GM18499 (cell line): ENCODE data around the gene MGST2.
"Not testable (repeated sequence)": the region's sequence is repeated elsewhere in the genome, so short reads cannot be mapped to it uniquely, and the experiment has no call there.

Experiments
- ATAC-seq: cut with Tn5 transposase; IDR thresholded peaks from one replicate; pipeline ENCODE4 v1.9.1; 2021; ENCODE audit warnings: moderate number of reproducible peaks; ENCODE audit not compliant: insufficient read depth, unreplicated experiment

The MGST2 gene

DNA sequence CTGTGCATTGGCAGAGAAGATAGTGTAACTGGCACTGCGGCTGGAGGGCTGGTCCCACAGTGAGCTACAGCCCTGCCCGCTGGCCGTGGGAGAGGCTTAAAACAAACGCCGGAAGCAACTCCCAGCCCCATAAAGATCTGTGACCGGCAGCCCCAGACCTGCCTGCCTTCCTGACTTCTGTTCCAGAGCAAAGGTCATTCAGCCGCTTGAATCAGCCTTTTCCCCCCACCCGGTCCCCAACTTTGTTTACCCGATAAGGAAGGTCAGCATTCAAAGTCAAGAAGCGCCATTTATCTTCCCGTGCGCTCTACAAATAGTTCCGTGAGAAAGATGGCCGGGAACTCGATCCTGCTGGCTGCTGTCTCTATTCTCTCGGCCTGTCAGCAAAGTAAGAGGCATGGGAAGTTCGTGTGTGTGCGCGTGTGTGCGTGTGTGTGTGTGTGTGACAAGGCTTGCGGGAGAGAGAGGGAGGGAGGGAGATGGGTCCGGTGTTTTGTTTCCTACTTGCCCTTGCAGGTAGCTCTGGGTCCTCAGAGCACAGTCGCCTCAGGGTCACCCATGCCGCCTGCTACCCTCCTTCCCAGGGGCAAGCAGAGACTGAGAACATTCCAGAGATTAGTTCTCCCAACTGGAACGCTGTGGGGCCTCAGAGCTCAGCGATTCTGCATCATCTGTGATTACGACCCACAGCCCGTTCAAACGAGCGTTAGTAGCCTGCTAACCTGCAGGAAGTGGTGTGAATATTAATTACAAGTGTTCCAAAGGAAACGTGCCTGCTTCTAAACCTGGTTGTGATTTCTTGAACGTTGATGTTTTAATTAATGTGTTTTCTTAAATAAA lies at the start of gene MGST2:
Gene MGST2, plus strand, starts transcription at position 130 of the 840 bp plus-strand sequence. Its CDS starts 201 bp downstream, at position 331.
- peak; percentile 46 for ATAC-seq

DNA sequence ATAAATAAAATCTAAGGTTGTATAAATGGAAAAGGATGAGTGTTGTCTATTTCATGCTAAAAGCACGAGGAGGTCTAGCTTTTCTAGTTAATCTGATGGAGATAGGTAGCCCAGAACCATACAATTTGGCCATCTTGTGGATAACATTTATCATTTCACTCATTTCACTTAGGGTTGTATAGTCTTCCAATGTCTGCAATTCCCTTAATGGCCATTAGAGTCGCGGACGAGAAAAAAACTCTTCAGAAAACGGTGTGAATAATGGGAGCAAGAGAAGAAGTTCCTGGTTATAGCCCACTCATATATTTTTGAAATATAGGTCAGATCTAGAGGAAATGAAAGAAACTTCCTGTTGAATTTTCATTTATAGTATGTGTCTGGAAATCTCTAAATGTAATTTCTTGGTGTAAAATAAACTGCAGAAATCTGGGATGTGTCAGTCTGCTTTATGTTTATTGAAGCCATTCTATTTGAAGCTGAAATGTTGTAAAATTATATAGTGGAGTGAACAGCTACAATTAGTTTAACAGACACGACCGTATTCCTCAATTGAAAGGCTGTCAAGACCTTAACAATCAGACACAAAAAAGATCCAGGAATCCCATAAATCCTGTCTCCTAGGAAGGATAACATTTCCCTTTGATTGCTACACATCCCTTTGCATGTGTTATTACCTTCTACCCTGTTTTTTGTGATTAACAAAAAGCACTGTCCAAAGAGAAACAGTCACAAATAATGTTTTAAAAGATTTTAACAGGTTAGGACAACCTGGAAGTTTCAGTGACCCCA lies 47.7 kb upstream of the MGST2 start:
- no peak for ATAC-seq

DNA sequence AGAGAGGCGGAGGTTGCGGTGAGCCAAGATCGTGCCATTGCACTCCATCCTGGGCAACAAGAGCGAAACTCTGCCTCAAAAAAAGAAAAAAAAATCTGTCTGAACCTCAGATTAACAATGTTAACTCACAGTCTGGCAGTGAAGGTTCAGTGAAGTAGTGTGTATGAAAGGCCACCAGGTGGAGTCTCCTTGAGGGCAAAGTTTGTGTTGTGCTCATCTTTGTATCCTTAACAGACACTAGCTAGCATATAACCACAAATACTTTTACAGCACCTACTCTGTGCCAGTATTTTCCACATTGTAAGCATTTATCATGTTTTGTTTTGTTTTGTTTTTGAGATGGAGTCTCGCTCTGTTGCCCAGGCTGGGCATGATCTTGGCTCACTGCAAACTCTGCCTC lies 46.0 kb upstream of the MGST2 start:
- ATAC-seq: peak; percentile 65

DNA sequence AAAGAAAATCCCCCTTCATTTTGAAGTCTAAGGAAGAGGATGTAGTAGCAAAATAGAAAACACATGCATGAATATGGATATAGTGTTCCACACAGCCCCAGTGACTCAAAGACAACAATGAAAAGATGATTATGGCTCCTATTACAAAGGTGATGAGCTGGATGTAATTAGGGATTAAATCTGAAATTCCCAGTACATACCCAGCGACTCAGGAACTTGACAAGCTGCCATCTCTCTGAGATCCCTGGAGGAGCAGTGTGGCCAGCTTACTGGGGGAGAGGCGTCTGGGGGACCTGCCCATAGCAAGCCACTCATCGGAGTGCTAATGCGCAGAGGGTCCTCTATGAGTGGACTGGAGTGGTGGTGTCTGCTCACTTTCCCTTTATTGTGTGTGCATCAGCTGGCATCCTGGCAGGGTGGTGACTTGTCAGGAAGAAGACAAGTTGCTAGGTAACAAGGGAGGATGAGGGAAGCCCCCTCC lies 42.7 kb upstream of the MGST2 start:
- no peak for ATAC-seq

DNA sequence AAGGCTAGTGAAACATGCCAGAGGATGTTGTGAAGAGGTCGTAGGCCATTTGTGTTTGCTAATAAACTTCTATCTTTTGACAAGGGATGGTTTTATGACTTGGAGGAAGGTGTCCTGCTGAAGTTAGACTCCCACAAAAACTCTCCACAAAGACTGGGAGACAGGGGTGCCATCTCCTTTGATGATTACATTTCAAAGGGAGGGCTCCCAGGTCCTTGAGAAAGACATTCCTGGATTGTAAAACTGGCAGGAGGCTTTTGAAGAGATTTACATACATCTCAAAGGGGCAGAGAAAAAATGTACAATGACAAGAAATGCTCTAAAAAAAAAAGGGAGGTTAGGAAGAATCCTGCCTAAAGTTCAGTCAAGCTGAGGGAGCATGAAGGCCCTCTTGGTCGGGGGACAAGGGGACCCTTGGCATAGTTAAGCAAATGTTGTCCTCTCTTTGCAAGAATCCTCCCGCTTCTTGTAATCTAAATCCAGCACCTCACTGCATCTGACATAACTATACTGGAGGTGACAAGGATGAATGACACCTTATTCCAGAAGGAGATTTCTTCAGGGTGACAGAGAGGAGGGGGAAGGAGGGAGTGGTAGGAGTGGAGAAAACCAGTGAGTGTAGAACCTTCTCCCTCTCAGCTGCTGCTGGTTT lies 41.1 kb upstream of the MGST2 start:
- no peak for ATAC-seq

DNA sequence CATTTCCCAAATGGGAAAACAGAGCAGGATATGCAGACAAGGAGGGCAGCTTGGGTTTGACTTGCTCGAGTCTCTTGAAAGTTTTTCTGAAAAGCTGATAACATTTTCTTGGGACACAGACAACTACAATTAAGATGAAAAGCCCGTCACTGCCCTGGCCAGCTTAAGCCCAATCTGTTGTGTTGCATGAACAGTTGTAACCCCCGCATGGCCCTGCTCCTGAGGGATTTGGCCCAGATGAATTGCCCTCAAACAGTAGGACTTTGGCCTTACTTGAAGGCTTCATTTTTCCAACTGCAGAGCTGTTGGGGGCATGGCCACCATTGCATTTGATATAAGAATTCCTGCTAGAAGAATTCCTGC lies 40.5 kb upstream of the MGST2 start:
- ATAC-seq: no peak

DNA sequence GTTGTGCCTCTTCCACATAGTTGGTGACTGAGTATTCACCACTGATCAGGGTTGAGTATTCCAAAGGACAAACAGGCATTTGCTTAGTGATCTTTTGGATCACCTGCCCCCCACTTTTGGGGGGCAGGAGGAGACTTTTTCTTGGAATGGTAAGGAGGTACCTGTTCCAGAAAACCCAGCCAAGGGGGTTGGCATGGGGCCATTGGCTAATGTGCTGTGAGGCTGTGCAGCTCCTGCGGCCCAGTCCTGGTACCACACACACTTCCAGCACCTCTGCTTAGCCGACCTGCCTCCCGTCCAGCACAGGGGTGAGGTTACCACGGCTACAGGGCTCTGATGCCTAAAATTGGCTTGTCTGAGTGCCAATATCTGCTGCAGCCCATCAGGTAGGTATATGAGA lies 40.1 kb upstream of the MGST2 start:
- no peak for ATAC-seq

DNA sequence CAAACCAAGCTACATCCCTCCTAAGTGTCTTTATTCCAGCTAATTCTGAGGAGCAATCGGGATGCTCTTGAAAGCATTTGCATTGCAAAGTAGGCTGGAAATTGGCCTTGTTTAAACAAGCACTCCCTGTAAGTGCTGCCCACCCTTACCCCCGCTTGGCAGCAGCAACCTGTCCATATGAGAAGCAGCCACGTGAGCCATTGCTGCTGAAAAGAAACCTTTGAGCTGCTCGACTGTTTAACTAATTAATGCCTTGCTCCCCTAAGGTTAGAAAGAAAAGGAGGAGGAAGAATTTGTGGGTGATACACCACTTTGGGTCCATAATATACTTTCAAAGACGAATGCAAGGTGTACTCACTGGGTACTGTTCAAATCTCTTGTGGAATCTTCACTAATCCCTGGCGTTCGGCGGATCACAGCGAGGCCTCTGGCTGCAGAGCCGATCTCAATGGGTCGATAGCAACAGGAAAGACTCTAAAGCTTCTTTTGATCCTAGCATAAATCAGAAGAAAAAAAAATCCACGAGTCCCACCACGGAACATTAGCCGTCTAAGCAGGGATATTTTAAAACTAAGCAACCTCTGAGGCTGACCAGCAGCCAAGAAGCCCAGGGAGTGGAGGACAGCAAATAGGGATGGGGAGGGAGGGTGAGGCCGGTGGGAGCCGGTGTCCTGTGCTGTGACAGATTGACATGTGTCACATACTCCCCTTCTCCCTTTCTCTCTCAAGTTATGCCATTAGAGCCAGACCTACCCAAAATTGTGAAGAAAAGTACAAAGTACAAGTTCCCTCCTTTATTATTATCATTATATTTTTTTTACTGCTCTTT lies 37.2 kb upstream of the MGST2 start:
- no peak for ATAC-seq

DNA sequence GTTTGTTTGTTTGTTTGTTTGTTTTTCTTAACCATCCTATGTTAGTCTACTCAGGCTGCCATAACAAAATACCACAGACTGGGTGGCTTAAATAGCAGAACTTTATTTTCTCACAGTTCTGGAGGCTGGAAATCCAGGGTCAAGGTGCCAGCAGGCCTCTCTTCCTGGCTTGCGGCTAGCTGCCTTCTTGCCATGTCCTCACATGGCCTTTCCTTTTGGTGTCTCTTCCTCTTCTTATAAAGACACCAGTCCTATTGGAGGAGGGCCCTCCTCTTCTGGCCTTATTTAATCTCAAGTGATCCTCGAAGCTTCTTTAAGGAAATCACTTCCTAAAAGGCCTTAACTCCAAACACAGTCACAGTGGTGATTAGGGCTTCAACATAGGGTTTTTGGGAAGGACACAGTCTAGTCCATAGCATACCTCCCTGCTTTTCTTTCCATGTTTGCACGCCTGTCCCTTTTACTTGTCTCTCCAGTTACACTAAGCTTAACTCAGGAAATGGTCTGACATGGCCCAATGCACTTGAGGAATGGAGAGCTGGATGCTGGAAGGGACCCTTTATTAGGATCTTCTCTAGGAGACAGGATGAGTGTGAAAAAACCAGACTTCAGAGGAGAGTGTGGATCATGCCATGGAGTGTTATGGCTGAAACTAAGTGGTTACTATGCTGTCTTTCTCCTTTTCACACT lies 36.0 kb upstream of the MGST2 start:
- no peak for ATAC-seq

DNA sequence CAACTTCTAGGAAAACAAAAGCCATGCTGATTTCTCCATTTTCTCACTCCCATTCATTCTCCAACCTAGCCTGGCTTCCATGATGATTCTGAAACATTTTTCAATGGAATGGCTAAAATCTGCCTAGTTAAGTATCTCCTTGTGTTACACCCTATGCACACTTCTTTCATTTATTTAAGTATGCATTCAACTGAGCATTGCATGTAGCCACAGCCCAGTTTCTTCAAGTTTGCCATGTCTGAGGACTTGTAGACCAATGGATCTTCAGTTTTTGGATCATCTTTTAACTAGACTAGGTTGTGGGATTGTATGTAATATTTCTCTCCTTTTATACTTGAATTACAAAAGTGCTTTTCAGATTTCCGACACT lies 35.5 kb upstream of the MGST2 start:
- ATAC-seq: no peak

DNA sequence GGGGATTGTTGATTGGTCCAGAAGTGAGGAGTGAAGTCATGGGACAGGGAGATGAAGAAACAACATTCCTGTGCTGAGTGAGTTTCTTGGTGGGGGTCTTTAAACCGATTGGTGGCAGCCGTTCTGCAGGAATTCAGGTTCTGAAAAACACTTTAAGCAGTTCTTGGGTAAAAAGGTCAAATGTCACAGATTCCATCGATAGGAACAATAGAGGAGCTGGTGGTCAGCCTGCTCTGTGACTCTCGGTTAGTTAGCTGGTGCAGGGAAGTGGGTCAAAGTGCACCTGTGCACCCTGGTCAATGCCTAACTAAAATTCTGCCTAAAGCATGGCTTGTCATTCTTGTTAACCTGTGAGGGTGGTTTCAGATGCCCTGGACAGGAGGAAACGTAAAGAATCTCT lies 34.6 kb upstream of the MGST2 start:
- no peak for ATAC-seq

DNA sequence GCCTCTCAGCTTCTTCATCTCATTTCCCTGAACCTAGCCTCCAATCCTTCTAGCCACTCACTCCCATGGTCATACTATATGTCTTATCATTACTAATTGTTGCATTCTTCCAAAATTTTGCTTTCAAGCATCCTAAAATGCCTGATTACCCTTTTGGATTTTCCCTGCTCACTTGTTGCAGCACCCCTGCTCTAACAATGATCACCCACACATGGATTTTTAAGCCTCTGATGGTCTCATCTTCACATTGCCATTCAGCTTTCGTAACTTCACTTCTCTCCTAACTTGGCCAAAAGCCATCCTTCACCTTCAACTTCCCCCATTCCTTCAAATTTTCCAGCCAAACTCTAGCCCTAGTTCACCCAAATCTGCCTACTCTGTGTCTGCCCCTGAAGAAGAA lies 33.8 kb upstream of the MGST2 start:
- no peak for ATAC-seq

DNA sequence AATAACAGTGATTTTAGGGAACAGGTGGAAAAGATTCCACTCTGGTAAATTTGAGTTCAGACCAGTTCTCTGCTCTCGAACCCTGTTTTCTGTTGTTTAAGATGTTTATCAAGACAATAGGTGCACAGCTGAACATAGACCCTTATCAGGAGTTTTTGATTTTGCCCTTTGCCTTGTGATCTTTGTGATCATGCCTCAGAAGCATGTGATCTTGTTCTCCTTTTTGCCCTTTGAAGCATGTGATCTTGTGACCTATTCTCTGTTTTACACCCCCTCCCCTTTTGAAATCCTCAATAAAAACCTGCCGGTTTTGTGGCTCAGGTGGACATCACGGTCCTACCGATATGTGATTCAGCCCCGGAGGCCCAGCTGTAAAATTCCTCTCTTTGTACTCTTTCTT lies 32.9 kb upstream of the MGST2 start:
- not testable (repeated sequence) for ATAC-seq

DNA sequence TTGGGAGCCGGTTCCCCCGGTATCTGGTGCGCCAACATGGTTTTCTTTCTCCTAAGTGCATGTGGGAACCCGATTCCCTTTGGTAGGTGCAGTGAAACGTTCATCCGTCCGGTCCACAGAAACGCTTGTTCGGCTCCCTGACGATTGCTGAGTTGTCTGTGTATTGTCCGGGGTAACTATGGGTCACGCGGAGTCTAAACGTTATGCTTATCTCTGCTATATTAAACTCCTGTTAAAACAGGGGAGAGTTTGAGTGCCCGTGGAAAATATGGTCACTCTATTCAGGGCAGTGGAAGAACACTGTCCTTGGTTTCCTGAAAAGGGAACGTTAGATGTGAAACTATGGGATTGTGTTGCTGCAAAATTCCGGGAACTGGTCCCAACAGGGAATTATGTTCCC lies 32.4 kb upstream of the MGST2 start:
- ATAC-seq: no peak

DNA sequence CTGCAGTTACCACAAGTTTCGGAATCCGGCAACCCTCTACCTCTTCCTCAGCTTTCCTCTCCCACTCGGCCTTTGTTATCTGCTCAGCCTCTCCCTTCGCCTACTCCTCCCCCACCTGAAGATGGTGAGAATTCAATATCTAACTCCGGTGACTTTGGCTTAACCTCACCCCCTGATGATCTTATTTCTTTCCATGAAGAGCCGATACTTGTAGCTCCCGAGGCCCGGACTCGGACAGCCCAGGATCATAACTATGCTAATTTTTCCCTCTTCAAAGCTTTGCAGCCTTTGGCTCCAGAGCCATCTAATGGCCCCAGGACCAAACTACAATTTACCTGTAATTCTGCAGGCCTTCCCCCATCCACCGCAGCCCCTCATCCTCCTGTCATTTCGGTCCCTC lies 32.0 kb upstream of the MGST2 start:
- no peak for ATAC-seq

DNA sequence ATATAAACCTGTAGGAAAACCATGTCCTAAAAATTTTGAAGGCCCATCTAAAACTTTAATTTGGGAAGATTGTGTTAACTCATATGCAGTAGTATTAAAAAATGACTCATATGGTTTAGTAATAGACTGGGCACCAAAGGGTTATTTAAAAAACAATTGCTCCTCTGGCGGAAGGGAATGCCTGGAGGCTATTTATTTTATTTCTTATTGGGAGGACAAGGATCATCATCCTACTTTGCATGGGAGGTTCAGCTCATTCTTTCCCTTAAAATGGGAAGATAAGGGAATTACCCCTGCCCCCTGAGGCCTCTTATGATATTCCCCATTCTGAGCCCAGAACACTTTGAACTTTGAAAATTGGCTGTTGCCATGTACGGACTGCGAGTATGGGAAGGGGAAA lies 29.7 kb upstream of the MGST2 start:
- ATAC-seq: no peak

DNA sequence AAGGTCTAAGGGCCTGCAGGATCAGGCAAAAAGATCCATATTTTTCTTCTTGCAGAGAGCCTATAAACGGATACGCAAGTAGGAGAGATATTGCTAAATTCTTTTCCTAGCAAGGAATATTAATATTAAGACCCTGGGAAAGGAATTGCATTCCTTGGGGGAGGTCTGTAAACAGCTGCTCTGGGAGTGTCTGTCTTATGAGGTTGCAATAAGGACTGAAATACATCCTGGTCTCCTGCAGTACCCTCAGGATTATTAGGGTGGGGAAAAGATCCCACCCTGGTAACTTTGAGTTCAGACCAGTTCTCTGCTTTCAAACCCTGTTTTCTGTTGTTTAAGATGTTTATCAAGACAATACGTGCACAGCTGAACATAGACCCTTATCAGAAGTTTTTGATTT lies 27.3 kb upstream of the MGST2 start:
- ATAC-seq: not testable (repeated sequence)

DNA sequence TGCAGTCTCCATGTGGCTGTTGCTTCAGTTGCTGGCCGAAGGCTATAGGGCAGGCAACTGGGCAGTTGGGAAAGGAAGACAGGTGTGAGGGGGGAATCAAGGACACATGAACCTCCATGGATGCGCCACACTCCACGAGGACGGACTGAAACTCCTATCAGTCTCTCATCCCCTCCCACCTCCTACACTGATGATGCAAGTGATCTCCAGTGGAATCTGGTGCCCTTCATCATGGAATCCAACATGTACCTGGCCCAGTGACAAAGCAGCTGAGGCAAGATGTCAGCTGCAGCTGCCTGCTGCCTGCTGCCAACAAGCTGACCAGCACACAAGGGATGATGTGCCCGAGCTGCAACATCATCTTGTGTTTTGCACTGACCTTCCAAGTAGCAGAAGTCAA lies 26.0 kb upstream of the MGST2 start:
- ATAC-seq: no peak

DNA sequence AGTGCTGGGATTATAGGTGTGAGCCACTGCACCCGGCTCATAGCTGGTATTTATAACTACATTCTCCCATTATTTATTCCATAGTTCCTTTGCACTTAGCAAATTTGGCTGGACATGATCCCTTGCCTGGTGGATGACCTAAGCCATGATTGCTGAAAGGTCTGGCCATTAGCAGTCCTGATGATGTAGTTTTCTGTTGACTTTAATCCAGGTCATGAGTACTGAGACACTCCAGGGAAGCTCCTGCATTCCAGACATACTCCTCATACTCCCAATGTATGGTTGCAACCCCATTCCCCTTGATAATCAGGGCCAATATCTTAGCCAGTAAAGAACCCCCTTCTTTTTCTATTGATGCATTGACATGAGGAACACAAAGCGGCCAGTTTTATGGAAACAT lies 24.4 kb upstream of the MGST2 start:
- no peak for ATAC-seq

DNA sequence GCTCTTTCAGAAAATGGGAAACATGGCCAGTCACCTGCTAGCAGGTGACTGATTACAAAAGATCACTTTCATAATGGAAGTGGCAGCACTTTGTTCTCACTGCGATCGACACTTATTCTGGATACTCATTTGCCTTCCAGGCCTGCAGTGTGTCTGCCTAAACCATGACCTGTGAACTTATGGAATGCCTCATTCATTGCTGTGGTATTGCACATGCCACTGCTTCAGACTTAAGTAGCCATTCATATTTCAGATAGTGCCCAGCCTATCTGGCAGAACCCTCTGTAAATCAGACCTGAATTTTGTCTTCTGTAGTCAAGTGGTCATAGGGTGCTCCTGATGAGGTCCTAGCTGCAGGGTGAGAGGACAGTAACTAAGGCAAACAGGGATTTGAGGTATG lies 23.3 kb upstream of the MGST2 start:
- ATAC-seq: no peak
